CD4-positive, alpha-beta T cell (primary cell): ENCODE measurements around the gene RAD51B. TPM values are rescaled to one million over a fixed set of nuclear protein-coding genes. Genes with fewer than 3 reads are reported as not detected.

Source experiments
- ATAC-seq: fragments of 200-7000 bp; cut with Tn5 transposase; one replicate; pipeline ENCODE4 v1.10.0; 2022; ENCODE audit warnings: mild to moderate bottlenecking; ENCODE audit not compliant: poor library complexity
- CTCF ChIA-PET: fragments of 350-600 bp; sonication (Branson Sonifier 250); formaldehyde crosslinking; loops from one replicate; lab custom pipeline; 2021; ENCODE audit warnings: antibody characterized with exemption, inconsistent platforms; lab: Charles Lee
- POLR2A ChIA-PET: fragments of 350-600 bp; sonication (Branson Sonifier 250); formaldehyde crosslinking; loops from one replicate; lab custom pipeline; 2021; ENCODE audit warnings: antibody characterized with exemption, inconsistent platforms; lab: Charles Lee
- DNase-seq, 14 experiments: peaks; one replicate each; pipeline ENCODE4 v3.0.0-alpha.2; 2013 to 2020; ENCODE audit warnings: mixed read lengths in 2 of 14
- H3K27ac ChIP-seq, 2 donors: one replicate each; pipeline versions ENCODE4 v1.5.1 to v1.7.0; 2013; ENCODE audit warnings: low read length in 2 of 2, low read depth in 1 of 2, mild to moderate bottlenecking in 1 of 2
- H3K27me3 ChIP-seq, 2 experiments: 1 replicate in 1 of 2; 2 replicates in 1 of 2; pipeline versions ENCODE4 v1.6.1 to v1.7.0; 2013; ENCODE audit warnings: low read length in 2 of 2, control low read depth in 1 of 2, mild to moderate bottlenecking in 1 of 2, moderate library complexity in 1 of 2; ENCODE audit not compliant: insufficient read depth in 2 of 2, control insufficient read depth in 1 of 2
- H3K36me3 ChIP-seq: one replicate; pipeline ENCODE4 v1.6.1; 2013; ENCODE audit warnings: low read length, control low read depth; ENCODE audit not compliant: insufficient read depth
- H3K4me1 ChIP-seq: one replicate; pipeline ENCODE4 v1.6.1; 2013; ENCODE audit warnings: low read length, control low read depth; ENCODE audit not compliant: insufficient read depth
- H3K4me3 ChIP-seq: one replicate; pipeline ENCODE4 v1.5.1; 2013; ENCODE audit warnings: mild to moderate bottlenecking, low read length, moderate library complexity
- H3K9me3 ChIP-seq, 2 experiments: 1 replicate in 1 of 2; 2 replicates in 1 of 2; pipeline versions ENCODE4 v1.6.1 to v1.7.0; 2013; ENCODE audit warnings: low read length in 2 of 2, mild to moderate bottlenecking in 2 of 2, control low read depth in 1 of 2, moderate library complexity in 1 of 2; ENCODE audit not compliant: control insufficient read depth in 1 of 2, insufficient read depth in 1 of 2
- H3K27ac Mint-ChIP-seq: one replicate; pipeline ENCODE4 v1.8.0; 2020; ENCODE audit warnings: mixed read lengths
- H3K27me3 Mint-ChIP-seq: one replicate; pipeline ENCODE4 v1.8.0; 2021; ENCODE audit warnings: mixed read lengths
- H3K36me3 Mint-ChIP-seq: one replicate; pipeline ENCODE4 v1.8.0; 2021; ENCODE audit warnings: low read depth, mixed read lengths
- H3K4me1 Mint-ChIP-seq: one replicate; pipeline ENCODE4 v1.8.0; 2021; ENCODE audit warnings: low read depth, mixed read lengths
- H3K4me3 Mint-ChIP-seq: one replicate; pipeline ENCODE4 v1.8.0; 2020; ENCODE audit warnings: mild to moderate bottlenecking, mixed read lengths
- H3K9me3 Mint-ChIP-seq: one replicate; pipeline ENCODE4 v1.8.0; 2020; ENCODE audit warnings: mixed read lengths
- intact Hi-C, 2 experiments: fragments of 100-400 bp; cut with DNase I in 1 of 2; cut with micrococcal nuclease in 1 of 2; formaldehyde crosslinking; loops; one replicate each; pipeline versions ENCODE4 v1.15.1 to v1.9.0; 2023 to 2025; cut with DNase I, micrococcal nuclease
- total RNA-seq, 174 experiments: library from RNA in 2 of 174; stranded (reverse) in 2 of 174; gene quantifications; one replicate each; pipeline ENCODE4 v1.2.3 and lab custom pipeline; 2021 to 2026
- TF ChIP-seq, protein P1 (sequence below): fragments of 200-600 bp; IDR thresholded peaks from one replicate; pipeline ENCODE4 v1.8.0; 2022; ENCODE audit warnings: antibody characterized with exemption, mild to moderate bottlenecking

RAD51B gene
- total RNA-seq, 2 experiments from 2014 or later: 18.4 to 20.0 TPM

DNA sequence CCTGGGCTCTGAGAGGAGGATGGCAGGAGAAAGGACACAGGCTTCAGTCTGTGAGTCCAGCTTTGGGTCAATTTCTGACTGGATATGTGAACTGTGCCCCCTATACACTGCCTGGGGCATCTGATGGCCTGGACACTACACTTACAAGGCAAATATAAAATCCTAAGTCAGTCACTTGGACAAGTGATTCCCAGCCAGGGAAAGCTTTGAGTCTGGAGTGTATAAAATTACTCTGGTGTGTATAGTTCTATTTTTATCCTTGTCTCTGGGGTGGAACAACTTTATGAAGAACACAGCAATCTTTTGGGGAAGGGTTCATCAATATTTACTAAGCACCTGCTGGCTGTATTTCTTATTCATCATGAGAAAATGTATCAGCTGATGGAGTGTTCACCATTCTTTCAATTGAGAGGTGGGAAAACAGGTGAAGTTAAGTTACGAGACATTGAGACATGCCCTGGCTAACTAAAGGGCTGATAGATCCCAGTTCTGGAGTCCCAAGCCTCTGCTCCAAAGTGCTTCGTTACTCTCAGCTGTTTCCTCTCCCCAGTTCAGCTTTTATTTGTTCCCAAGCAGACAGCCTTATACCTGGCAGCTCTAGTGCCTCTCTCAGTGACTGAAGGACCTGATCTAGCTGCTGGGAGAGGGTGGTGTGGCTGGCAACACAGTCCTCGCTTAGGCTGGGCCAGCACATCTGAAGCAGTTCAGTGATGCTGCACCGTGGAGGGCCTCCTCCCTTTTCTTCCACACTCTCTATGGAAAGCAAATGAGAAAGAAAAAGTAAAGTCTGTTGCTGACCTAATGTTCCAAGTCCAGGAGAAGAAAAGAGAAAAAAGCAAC, 34.1 kb upstream of the RAD51B start:
- Histone ChIP-seq H3K27ac (no peak overlapping the region), H3K4me1 (no peaks in the 10 kb centered on the region), H3K36me3 (peaks cover 94% of the 10 kb centered on the region), H3K27me3 (no peaks in the 10 kb centered on the region), H3K4me3 (no peak overlapping the region), H3K9me3 (no peaks in the 10 kb centered on the region)
- Mint-ChIP-seq H3K27ac (no peak overlapping the region), H3K27me3 (no peaks in the 10 kb centered on the region), H3K4me1 (no peaks in the 10 kb centered on the region), H3K4me3 (no peak overlapping the region), H3K9me3 (no peaks in the 10 kb centered on the region), H3K36me3 (peaks cover 100% of the 10 kb centered on the region)
- TF ChIP-seq, protein P1, sequence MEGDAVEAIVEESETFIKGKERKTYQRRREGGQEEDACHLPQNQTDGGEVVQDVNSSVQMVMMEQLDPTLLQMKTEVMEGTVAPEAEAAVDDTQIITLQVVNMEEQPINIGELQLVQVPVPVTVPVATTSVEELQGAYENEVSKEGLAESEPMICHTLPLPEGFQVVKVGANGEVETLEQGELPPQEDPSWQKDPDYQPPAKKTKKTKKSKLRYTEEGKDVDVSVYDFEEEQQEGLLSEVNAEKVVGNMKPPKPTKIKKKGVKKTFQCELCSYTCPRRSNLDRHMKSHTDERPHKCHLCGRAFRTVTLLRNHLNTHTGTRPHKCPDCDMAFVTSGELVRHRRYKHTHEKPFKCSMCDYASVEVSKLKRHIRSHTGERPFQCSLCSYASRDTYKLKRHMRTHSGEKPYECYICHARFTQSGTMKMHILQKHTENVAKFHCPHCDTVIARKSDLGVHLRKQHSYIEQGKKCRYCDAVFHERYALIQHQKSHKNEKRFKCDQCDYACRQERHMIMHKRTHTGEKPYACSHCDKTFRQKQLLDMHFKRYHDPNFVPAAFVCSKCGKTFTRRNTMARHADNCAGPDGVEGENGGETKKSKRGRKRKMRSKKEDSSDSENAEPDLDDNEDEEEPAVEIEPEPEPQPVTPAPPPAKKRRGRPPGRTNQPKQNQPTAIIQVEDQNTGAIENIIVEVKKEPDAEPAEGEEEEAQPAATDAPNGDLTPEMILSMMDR: no peak
- intact Hi-C loops: no loop called here
- ChIA-PET CTCF (no interaction called here), POLR2A (no interaction called here)
- DNase-seq (no peak), ATAC-seq (no peak)

DNA sequence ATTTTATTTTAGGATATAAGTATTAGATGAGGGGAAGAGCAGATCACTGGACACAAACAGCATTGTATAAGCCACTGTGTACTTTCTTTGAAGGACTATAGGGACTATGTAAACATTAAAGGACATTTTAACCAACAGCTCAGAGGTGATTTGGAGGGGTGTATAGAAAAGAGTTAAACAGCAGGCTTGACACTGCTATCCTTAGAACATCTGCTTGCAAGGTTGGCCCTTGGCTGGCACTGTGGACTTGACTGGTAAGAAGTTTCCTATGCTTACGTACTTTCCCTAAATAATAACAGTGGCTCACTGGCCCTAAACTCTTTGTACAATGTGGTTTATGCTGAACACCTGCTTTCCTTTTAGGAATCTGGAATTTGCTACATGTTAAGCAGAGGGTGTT, 31.9 kb upstream of the RAD51B start:
- Mint-ChIP-seq H3K4me1 (no peaks in the 10 kb centered on the region), H3K9me3 (no peaks in the 10 kb centered on the region), H3K36me3 (peaks cover 98% of the 10 kb centered on the region), H3K27me3 (no peaks in the 10 kb centered on the region), H3K27ac (no peak overlapping the region), H3K4me3 (no peak overlapping the region)
- ChIA-PET CTCF (no interaction called here), POLR2A (no interaction called here)
- H3K9me3 ChIP-seq: no peaks in the 10 kb centered on the region
- H3K4me1 ChIP-seq: no peaks in the 10 kb centered on the region
- TF ChIP-seq, protein P1: no peak
- intact Hi-C loops: no loop called here
- H3K27ac ChIP-seq: no peak overlapping the region
- DNase-seq (no peak), ATAC-seq (no peak)
- peaks cover 88% of the 10 kb centered on the region for H3K36me3 ChIP-seq
- no peak overlapping the region for H3K4me3 ChIP-seq
- no peaks in the 10 kb centered on the region for H3K27me3 ChIP-seq

DNA sequence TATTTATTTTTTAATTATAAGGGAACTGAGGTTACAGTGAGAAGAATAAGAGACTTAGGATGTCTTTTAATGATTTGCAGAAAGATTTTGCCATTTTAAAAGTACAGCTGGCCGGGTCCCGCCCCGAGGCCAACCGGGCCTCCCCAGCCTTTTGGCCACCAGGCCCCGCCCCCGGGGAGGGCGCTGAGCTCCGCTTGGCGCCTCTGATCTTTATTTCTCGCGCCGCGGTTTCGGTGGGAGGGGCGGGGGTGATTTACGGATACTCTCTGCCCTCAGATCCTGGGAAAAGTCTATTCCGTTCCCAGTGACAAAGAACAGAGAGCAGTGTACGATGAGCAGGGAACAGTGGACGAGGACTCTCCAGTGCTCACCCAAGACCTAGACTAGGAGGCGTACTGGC, 20.8 kb upstream of the RAD51B start:
- Mint-ChIP-seq H3K36me3 (peaks cover 91% of the 10 kb centered on the region), H3K9me3 (no peaks in the 10 kb centered on the region), H3K27me3 (no peaks in the 10 kb centered on the region), H3K4me3 (no peak overlapping the region), H3K4me1 (no peaks in the 10 kb centered on the region), H3K27ac (no peak overlapping the region)
- ChIA-PET CTCF (no interaction called here), POLR2A (no interaction called here)
- Histone ChIP-seq H3K27ac (no peak overlapping the region), H3K4me1 (no peaks in the 10 kb centered on the region), H3K36me3 (peaks cover 83% of the 10 kb centered on the region), H3K4me3 (no peak overlapping the region), H3K27me3 (no peaks in the 10 kb centered on the region), H3K9me3 (no peaks in the 10 kb centered on the region)
- no peak for DNase-seq
- intact Hi-C loops: no loop called here
- ATAC-seq: no peak
- TF ChIP-seq, protein P1: no peak
